Tibial nerve (tissue), 4 donors: Measurements from ENCODE around the gene MAPK1. TPM values are rescaled to one million over a fixed set of nuclear protein-coding genes. Genes with fewer than 3 reads are reported as not detected.
"Not testable (repeated sequence)": the region's sequence is repeated elsewhere in the genome, so short reads cannot be mapped to it uniquely, and the experiment has no call there.

Experiments
- DNase-seq, 2 donors: peaks; one replicate each; pipeline ENCODE4 v3.0.0-alpha.2; 2019; ENCODE audit warnings: low spot score in 2 of 2
- H3K27ac ChIP-seq, 4 donors: fragments of 200-600 bp; sonication (generic) in 3 of 4; one replicate each; pipeline ENCODE4 v1.5.1; 2017 to 2019; ENCODE audit warnings: mild to moderate bottlenecking in 1 of 4
- H3K27me3 ChIP-seq, 2 donors: fragments of 200-600 bp; sonication (generic) in 1 of 2; one replicate each; pipeline versions ENCODE4 v1.5.1 to v1.6.0; 2017 to 2019
- H3K36me3 ChIP-seq, 3 donors: fragments of 200-600 bp; sonication (generic); one replicate each; pipeline ENCODE4 v1.5.1; 2018 to 2019
- H3K4me1 ChIP-seq, 4 donors: fragments of 200-600 bp; sonication (generic) in 3 of 4; one replicate each; pipeline ENCODE4 v1.5.1; 2017 to 2019
- H3K4me3 ChIP-seq, 4 donors: fragments of 200-600 bp; sonication (generic) in 3 of 4; one replicate each; pipeline ENCODE4 v1.5.1; 2017 to 2019; ENCODE audit warnings: mild to moderate bottlenecking in 1 of 4, moderate library complexity in 1 of 4
- H3K9me3 ChIP-seq, 4 donors: fragments of 200-600 bp; sonication (generic) in 3 of 4; one replicate each; pipeline ENCODE4 v1.5.1; 2017 to 2019
- EP300 ChIP-seq, 2 donors: sonication (generic); formaldehyde crosslinking; IDR thresholded peaks; one replicate each; pipeline ENCODE4 v1.6.1; 2017; ENCODE audit warnings: antibody characterized with exemption in 2 of 2, mild to moderate bottlenecking in 1 of 2
- POLR2A ChIP-seq, 2 donors: fragments of 450-650 bp; IDR thresholded peaks; one replicate each; pipeline ENCODE4 v1.6.1; 2017; ENCODE audit warnings: antibody characterized with exemption in 2 of 2, mild to moderate bottlenecking in 2 of 2, moderate library complexity in 2 of 2
- WGBS, 2 donors: methylation state at CpG; one replicate each; pipeline ENCODE4 v1.1.5; 2018; 5-methylcytosine and 5-hydroxymethylcytosine counted together
- total RNA-seq, 4 donors: library from RNA; depleted of rRNA; stranded (reverse); fragments of >200 nt; gene quantifications; one replicate each; pipeline ENCODE4 v1.1.0, GENCODE V29; 2016
- TF ChIP-seq, protein P1 (sequence below), 5 experiments: fragments of 200-600 bp in 3 of 5; fragments of 450-650 bp in 2 of 5; sonication (generic) in 3 of 5; IDR thresholded peaks; one replicate each; pipeline ENCODE4 v1.5.1; 2016 to 2019; ENCODE audit warnings: antibody characterized with exemption in 5 of 5, mild to moderate bottlenecking in 3 of 5, moderate library complexity in 2 of 5

MAPK1 gene
- total RNA-seq, 4 donors from 2014 or later, result 58.1 to 95.3 (median 73.1) TPM

DNA sequence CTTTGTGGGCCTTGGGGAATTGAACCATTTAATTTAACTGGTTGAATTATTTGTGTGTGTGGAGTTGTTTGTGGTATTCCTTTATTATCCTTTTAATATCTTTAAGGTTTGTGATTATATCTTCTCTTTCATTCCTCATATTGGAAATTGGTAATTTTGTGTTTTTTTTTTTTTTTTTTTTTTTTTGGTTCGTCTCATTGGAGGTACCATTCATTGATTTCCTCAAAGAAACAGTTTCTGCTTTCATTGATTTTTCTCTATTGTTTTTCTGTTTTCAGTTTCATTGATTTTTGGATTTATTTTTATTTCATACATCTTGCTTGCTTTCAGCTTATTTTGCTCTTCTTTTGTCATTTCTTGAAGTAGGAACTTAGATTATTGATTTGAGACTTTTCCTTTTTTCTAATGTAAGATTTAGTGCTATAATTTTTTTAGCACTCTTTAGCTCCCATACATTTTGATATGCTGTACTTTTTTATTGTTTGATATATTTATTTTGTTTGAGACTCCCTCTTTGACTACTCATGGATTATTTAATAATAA lies 31.0 kb upstream of the MAPK1 start:
- peaks cover 0 to 4% (median 0%) of the 10 kb centered on the region in 3 donors for H3K36me3 ChIP-seq
- no peak for DNase-seq
- 75 to 91% methylated on average over 1 of the region's 1 CpG for WGBS, 2 donors
- no peaks in the 10 kb centered on the region for H3K4me1 ChIP-seq
- H3K4me3 ChIP-seq, result no peak overlapping the region
- peaks cover 0 to 6% (median 0%) of the 10 kb centered on the region in 4 donors for H3K9me3 ChIP-seq
- TF ChIP-seq, protein P1, sequence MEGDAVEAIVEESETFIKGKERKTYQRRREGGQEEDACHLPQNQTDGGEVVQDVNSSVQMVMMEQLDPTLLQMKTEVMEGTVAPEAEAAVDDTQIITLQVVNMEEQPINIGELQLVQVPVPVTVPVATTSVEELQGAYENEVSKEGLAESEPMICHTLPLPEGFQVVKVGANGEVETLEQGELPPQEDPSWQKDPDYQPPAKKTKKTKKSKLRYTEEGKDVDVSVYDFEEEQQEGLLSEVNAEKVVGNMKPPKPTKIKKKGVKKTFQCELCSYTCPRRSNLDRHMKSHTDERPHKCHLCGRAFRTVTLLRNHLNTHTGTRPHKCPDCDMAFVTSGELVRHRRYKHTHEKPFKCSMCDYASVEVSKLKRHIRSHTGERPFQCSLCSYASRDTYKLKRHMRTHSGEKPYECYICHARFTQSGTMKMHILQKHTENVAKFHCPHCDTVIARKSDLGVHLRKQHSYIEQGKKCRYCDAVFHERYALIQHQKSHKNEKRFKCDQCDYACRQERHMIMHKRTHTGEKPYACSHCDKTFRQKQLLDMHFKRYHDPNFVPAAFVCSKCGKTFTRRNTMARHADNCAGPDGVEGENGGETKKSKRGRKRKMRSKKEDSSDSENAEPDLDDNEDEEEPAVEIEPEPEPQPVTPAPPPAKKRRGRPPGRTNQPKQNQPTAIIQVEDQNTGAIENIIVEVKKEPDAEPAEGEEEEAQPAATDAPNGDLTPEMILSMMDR (IDR thresholded peaks at IDR 0.05), result no peak
- TF ChIP-seq POLR2A (IDR thresholded peaks at IDR 0.05) (no peak), EP300 (IDR thresholded peaks at IDR 0.05) (no peak)
- no peak overlapping the region for H3K27ac ChIP-seq
- H3K27me3 ChIP-seq, result no peaks in the 10 kb centered on the region

DNA sequence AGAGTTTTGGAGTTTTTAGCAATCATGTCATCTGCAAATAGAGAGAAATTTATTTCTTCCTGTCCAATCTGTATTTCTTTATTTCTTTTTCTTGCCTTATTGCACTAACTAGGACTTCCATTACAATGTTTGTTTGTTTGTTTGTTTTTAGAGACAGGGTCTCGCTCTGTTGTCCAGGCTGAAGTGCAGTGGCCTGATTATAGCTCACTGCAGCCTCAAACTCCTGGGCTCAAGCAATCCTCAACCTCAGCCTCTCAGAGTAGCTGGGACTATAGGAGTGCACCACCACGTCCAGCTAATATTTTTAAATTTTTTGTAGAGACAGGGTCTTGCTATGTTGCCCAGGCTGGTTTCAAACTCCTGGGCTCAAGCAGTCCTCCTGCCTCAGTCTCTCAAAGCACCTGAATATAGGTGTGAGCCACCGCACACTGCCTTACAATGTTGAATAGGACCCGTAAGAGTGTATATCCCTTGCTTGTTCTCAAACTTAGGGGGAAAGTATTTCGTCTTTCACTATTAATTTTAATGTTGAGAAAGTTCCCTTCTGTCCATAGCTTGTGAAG lies 29.6 kb upstream of the MAPK1 start:
- Histone ChIP-seq H3K4me3 (no peak overlapping the region), H3K36me3 (no peaks in the 10 kb centered on the region), H3K4me1 (no peaks in the 10 kb centered on the region), H3K27ac (no peak overlapping the region), H3K9me3 (peaks cover 0 to 6% (median 0%) of the 10 kb centered on the region in 4 donors), H3K27me3 (no peaks in the 10 kb centered on the region)
- WGBS, 2 donors, result 93% methylated on average over 5 of the region's 5 CpGs
- no peak for DNase-seq
- TF ChIP-seq, protein P1 (IDR thresholded peaks at IDR 0.05), result no peak
- TF ChIP-seq POLR2A (IDR thresholded peaks at IDR 0.05), result no peak
- TF ChIP-seq EP300 (IDR thresholded peaks at IDR 0.05), result no peak

DNA sequence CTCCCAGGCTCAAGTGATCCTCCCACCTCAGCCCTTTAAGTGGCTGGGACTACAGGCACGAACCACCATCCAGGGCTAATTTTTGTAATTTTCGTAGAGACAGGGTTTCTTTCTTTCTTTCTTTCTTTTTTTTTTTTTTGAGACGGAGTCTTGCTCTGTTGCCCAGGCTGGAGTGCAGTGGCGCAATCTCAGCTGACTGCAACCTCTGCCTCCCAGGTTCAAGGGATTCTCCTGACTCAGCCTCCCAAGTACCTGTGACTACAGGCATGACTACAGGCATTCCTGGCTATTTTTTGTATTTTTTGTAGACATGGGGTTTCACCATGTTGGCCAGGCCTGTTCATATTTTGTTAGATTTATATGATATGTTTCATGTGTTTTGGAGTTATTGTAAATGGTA lies 28.8 kb upstream of the MAPK1 start:
- 88 to 89% methylated on average over 4 of the region's 4 CpGs for WGBS, 2 donors
- H3K27ac ChIP-seq, DNase-seq, H3K9me3 ChIP-seq, H3K36me3 ChIP-seq, H3K4me1 ChIP-seq, H3K4me3 ChIP-seq, H3K27me3 ChIP-seq: not testable (repeated sequence)

DNA sequence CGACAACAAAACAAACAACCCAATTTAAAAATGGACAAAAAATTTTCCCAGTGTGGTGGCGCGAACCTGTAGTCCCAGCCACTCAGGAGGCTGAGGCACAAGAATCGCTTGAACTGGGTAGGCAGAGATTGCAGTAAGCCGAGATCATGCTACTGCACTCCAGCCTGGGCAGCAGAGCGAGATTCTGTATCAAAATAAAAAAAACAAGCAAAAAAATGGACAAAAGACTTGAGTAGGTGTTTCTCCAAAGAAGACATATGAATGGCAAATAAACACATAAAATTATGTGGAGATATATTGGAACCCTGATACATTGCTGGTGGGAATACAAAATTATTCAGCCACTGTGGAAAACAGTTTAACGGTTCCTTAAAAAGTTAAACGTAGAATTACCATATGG lies 27.4 kb upstream of the MAPK1 start:
- Histone ChIP-seq H3K36me3 (no peaks in the 10 kb centered on the region), H3K27ac (no peak overlapping the region), H3K4me3 (no peak overlapping the region), H3K4me1 (no peaks in the 10 kb centered on the region), H3K27me3 (no peaks in the 10 kb centered on the region), H3K9me3 (peaks cover 0 to 6% (median 0%) of the 10 kb centered on the region in 4 donors)
- WGBS, 2 donors, result 82 to 85% methylated on average over 8 of the region's 8 CpGs
- TF ChIP-seq, protein P1 (IDR thresholded peaks at IDR 0.05), result no peak
- TF ChIP-seq EP300 (IDR thresholded peaks at IDR 0.05) (no peak), POLR2A (IDR thresholded peaks at IDR 0.05) (no peak)
- DNase-seq, result no peak

DNA sequence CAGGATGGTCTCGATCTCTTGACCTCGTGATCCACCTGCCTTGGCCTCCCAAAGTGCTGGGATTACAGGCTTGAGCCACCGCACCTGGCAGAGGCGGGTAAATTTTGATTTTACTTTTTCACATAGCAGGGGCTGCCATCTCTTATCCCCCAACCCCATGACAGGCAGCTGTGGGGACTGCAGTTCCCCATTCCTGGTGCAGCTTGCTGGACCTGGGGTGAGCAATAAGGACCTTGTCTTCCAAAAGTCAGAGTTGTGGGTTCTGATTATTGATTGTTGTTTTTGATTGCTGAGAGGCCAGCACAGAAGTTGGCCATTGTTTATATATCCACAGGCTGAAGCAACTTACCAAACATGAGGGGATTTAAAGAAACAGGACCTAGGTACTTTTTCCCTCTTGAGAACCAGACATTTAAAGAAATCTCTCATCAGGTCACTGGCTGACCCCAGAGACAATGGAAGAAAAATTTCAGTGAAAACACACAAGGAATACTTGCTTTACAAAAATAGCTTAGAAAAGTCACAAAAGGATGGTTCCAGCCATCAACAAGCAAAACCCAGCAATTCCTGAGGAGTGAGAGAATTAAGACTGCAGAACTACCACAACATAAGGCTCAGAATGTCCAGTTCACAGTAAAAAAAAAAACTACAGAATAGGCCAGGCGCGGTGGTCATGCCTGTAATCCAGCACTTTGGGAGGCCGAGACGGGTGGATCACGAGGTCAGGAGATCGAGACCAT lies 22.0 kb upstream of the MAPK1 start:
- DNase-seq, result no peak
- no peaks in the 10 kb centered on the region for H3K9me3 ChIP-seq
- H3K36me3 ChIP-seq, result no peaks in the 10 kb centered on the region
- no peaks in the 10 kb centered on the region for H3K27me3 ChIP-seq
- no peak overlapping the region for H3K27ac ChIP-seq
- 89 to 91% methylated on average over 10 of the region's 10 CpGs for WGBS, 2 donors
- no peaks in the 10 kb centered on the region for H3K4me1 ChIP-seq
- TF ChIP-seq, protein P1 (IDR thresholded peaks at IDR 0.05), result no peak
- TF ChIP-seq EP300 (IDR thresholded peaks at IDR 0.05) (no peak), POLR2A (IDR thresholded peaks at IDR 0.05) (no peak)
- no peak overlapping the region for H3K4me3 ChIP-seq
